HEK293 (cell line): ENCODE results near the gene CHMP1A.

Experiments
- CTCF ChIA-PET: fragments of 350-600 bp; formaldehyde crosslinking; extraction: SDS; loops from one replicate; lab custom pipeline; 2021; ENCODE audit warnings: antibody characterized with exemption; lab: Yijun Ruan, JAX
- POLR2A ChIA-PET: fragments of 300-600 bp; formaldehyde crosslinking; extraction: SDS; loops from one replicate; lab custom pipeline; 2020; ENCODE audit warnings: antibody characterized with exemption, inconsistent platforms; lab: Yijun Ruan, JAX
- H3K27ac ChIP-seq: fragments of 200-500 bp; sonication (Bioruptor generic); 2 replicates; pipeline ENCODE4 v1.5.1; 2014; ENCODE audit warnings: low read depth, low read length, control low read depth, inconsistent platforms; ENCODE audit errors: extremely low read depth
- H3K36me3 ChIP-seq, 2 experiments: fragments of 200-500 bp in 1 of 2; sonication (Bioruptor generic) in 1 of 2; 1 replicate in 1 of 2; 2 replicates in 1 of 2; pipeline ENCODE4 v1.5.1; 2014 to 2017; ENCODE audit warnings: inconsistent platforms in 2 of 2, low read length in 2 of 2; ENCODE audit not compliant: control insufficient read depth in 2 of 2, insufficient read depth in 1 of 2
- H3K4me1 ChIP-seq: fragments of 200-500 bp; sonication (Bioruptor generic); 2 replicates; pipeline ENCODE4 v1.5.1; 2014; ENCODE audit warnings: mild to moderate bottlenecking, low read length, inconsistent platforms; ENCODE audit not compliant: control insufficient read depth, insufficient read depth
- H3K4me3 ChIP-seq: 2 replicates; pipeline ENCODE4 v1.5.1; 2011; ENCODE audit warnings: low read depth, mild to moderate bottlenecking, control low read depth, low read length, moderate library complexity
- H3K9me3 ChIP-seq: fragments of 200-500 bp; sonication (Bioruptor generic); 2 replicates; pipeline ENCODE4 v1.5.1; 2014; ENCODE audit warnings: low read depth, low read length, inconsistent platforms; ENCODE audit not compliant: control insufficient read depth, insufficient read depth
- GLIS1 ChIP-seq: fragments of 450-650 bp; formaldehyde crosslinking; IDR thresholded peaks from 2 replicates; pipeline ENCODE4 v1.5.1; 2016; ENCODE audit warnings: missing biosample characterization, missing genetic modification characterization
- GLIS2 ChIP-seq: fragments of 450-650 bp; formaldehyde crosslinking; IDR thresholded peaks from 2 replicates; pipeline ENCODE4 v1.5.1; 2016; ENCODE audit warnings: missing biosample characterization, missing genetic modification characterization
- ZBTB20 ChIP-seq: fragments of 450-650 bp; formaldehyde crosslinking; IDR thresholded peaks from 2 replicates; pipeline ENCODE4 v1.5.1; 2016; ENCODE audit warnings: missing biosample characterization, missing genetic modification characterization
- ZIC2 ChIP-seq: fragments of 450-650 bp; formaldehyde crosslinking; IDR thresholded peaks from 2 replicates; pipeline ENCODE4 v1.5.1; 2016; ENCODE audit warnings: missing biosample characterization, missing genetic modification characterization
- ZNF121 ChIP-seq: fragments of 450-650 bp; formaldehyde crosslinking; IDR thresholded peaks from 2 replicates; pipeline ENCODE4 v1.5.1; 2016; ENCODE audit warnings: missing biosample characterization, missing genetic modification characterization
- ZNF341 ChIP-seq: fragments of 450-650 bp; formaldehyde crosslinking; IDR thresholded peaks from 2 replicates; pipeline ENCODE4; 2016; ENCODE audit warnings: low read depth, missing biosample characterization, missing genetic modification characterization
- ZNF521 ChIP-seq: fragments of 450-650 bp; formaldehyde crosslinking; IDR thresholded peaks from 2 replicates; pipeline ENCODE4 v1.5.1; 2017; ENCODE audit warnings: missing biosample characterization, mild to moderate bottlenecking, missing genetic modification characterization
- ZNF626 ChIP-seq: fragments of 450-650 bp; sonication (Bioruptor Pico); formaldehyde crosslinking; IDR thresholded peaks from 2 replicates; pipeline ENCODE4 v1.5.1; 2018; ENCODE audit warnings: missing biosample characterization, missing genetic modification characterization, inconsistent platforms
- TF ChIP-seq, protein P1 (sequence below): fragments of 450-650 bp; formaldehyde crosslinking; IDR thresholded peaks from 2 replicates; pipeline ENCODE4 v1.5.1; 2016; ENCODE audit warnings: missing biosample characterization, missing genetic modification characterization
- TF ChIP-seq, protein P2 (sequence below): fragments of 450-650 bp; formaldehyde crosslinking; IDR thresholded peaks from 2 replicates; pipeline ENCODE4 v1.5.1; 2016; ENCODE audit warnings: missing biosample characterization, missing genetic modification characterization

Gene CHMP1A

DNA sequence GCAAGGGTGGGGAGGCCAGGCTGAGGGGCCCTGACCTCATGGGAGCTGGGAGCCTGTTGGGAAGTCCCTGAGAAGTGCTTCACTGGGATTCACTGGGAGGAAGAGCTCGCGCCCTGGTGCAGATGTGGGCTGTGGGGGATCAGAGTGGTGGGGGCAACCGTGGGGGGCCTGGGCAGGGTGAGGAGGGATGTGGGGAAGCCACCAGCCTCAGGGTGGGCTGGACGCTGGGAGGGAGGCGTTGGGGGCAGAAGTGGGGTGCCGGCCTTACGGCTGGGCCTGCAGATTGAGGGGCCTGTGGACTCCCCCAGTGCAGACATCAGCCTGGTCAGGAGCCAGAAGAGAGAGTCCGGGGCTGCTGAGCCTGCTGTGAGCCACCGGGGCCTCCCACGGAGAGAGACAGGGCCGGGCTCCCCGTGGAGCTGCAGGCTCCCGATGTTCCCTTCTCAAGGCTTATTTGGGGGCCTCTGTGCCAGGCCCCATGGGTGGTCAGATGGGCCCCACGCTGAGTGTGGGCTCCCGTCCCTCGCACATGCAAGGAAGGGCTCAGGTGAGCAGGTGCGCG, 36.3 kb downstream of the CHMP1A start:
- H3K4me3 ChIP-seq: no peak overlapping the region
- POLR2A ChIA-PET: no interaction called here
- no peak overlapping the region for H3K27ac ChIP-seq
- CTCF ChIA-PET: no interaction called here
- H3K9me3 ChIP-seq: no peaks in the 10 kb centered on the region
- H3K36me3 ChIP-seq: no peaks in the 10 kb centered on the region
- H3K4me1 ChIP-seq: no peaks in the 10 kb centered on the region
- TF ChIP-seq GLIS2 (tag by site-specific recombination) (0 out of 2 replicates have a peak, but pooled peaks have one; percentile 10), ZIC2 (peak; percentile 58), GLIS1 (tag by site-specific recombination) (peak; percentile 61; the same call in 1 of the 2 replicates), ZNF341 (tag by site-specific recombination) (no peak)

DNA sequence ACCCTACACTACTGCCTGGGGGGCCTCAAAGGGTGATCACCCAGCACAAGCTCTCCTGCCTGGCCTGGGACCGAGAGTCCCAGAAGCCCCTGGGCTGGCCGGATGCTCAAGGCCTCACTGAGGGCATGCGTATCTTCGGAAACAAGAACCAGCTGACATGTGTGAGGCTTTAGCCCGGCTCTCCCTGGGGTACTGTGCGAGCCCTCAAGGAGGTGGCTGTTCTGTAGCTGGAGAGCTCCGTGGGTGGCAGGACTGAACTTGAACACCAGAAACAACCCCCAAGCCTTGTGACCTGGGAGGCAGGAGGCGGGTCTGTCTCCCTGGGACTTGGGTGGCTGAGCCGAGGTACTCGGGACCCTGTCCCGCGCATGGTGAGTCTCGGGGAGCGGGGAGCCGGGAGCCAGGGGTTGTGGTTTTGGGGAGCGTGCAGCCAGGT, 37.1 kb downstream of the CHMP1A start:
- TF ChIP-seq GLIS1 (tag by site-specific recombination) (peak; percentile 65), ZNF626 (no peak)
- TF ChIP-seq, protein P1, sequence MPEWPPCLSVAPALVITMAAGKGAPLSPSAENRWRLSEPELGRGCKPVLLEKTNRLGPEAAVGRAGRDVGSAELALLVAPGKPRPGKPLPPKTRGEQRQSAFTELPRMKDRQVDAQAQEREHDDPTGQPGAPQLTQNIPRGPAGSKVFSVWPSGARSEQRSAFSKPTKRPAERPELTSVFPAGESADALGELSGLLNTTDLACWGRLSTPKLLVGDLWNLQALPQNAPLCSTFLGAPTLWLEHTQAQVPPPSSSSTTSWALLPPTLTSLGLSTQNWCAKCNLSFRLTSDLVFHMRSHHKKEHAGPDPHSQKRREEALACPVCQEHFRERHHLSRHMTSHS (tag by site-specific recombination): no peak
- CTCF ChIA-PET: interaction anchor here (0.5 to 0.7 kb wide), 3 partner anchors 12 to 20 kb away, joined by 3 to 4 read pairs (median 3); no protein-coding TSS in a partner anchor
- no peaks in the 10 kb centered on the region for H3K9me3 ChIP-seq
- H3K4me3 ChIP-seq: no peak overlapping the region
- no peak overlapping the region for H3K27ac ChIP-seq
- no peaks in the 10 kb centered on the region for H3K36me3 ChIP-seq
- POLR2A ChIA-PET: no interaction called here
- no peaks in the 10 kb centered on the region for H3K4me1 ChIP-seq

DNA sequence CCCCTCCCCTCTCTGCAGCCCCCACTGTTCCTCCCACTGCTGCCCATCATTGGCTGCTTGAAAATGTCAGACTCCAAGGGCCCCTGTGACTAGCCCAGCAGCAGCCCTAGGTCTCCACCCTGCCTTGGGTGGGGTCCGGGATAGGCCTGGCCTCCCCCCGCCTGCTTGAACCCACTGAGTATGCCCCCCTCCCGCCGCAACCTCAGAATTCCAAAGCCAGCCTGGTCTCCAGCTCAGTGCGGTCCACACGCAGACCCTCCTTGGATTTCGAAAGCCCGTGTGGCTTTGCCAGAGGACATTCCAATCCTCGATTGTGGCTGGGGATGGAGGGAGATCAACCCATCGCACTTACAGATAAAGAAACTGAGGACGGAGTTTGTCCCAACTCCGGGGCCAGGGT, 37.7 kb downstream of the CHMP1A start:
- no peaks in the 10 kb centered on the region for H3K9me3 ChIP-seq
- no peak for TF ChIP-seq ZNF521 (tag by site-specific recombination)
- peak; percentile 26; the same call in 1 of the 2 replicates for TF ChIP-seq ZBTB20 (tag by site-specific recombination)
- TF ChIP-seq, all 188 proteins: peak for 1
- Histone ChIP-seq H3K4me1 (no peaks in the 10 kb centered on the region), H3K4me3 (no peak overlapping the region), H3K27ac (no peak overlapping the region), H3K36me3 (no peaks in the 10 kb centered on the region)
- CTCF ChIA-PET: interaction anchor here (0.7 kb wide), 1 partner anchor 13 kb away, joined by 4 read pairs; no protein-coding TSS in a partner anchor
- POLR2A ChIA-PET: no interaction called here

DNA sequence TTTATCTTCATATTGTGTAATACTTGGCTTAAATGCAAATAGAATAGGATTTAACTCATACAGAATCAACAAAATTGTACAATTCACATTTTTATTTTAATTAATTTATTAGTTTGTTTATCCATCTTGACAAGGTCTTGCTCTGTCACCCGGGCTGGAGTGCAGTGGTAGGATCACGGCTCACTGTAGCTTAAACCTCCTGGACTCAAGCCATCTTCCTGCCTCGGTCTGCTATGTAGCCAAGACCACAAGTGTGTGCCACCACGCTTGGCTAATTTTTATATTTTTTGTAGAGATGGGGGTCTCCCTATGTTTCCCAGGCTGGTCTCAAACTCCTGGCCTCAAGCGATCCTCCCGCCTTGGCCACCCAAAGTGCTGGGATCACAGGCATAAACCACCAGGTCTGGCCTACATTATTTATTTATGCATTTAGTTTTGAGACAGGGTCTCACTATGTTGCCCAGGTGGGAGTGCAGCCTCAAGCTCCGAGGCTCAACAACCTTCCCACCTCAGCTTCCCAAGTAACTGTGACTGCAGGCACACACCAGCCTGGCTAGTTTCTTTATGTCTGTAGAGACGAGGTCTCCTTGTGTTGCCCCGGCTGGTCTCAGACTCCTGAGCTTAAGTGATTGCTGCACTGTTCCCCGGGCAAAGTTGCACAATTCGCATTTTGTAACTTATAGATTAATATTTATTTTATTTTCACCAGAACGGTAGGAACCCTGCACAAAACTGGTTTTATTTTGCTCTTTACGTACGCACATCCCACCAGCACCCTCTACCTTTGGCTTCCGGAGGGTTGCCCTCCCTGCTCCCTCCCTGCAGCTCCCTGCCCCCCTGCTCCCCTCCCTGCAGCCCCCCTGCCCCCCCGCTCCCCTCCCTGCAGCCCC, 39.2 kb downstream of the CHMP1A start:
- TF ChIP-seq, protein P2, sequence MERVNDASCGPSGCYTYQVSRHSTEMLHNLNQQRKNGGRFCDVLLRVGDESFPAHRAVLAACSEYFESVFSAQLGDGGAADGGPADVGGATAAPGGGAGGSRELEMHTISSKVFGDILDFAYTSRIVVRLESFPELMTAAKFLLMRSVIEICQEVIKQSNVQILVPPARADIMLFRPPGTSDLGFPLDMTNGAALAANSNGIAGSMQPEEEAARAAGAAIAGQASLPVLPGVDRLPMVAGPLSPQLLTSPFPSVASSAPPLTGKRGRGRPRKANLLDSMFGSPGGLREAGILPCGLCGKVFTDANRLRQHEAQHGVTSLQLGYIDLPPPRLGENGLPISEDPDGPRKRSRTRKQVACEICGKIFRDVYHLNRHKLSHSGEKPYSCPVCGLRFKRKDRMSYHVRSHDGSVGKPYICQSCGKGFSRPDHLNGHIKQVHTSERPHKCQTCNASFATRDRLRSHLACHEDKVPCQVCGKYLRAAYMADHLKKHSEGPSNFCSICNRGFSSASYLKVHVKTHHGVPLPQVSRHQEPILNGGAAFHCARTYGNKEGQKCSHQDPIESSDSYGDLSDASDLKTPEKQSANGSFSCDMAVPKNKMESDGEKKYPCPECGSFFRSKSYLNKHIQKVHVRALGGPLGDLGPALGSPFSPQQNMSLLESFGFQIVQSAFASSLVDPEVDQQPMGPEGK (tag by site-specific recombination): no peak
- TF ChIP-seq ZBTB20 (tag by site-specific recombination) (no peak), ZNF121 (tag by site-specific recombination) (peak; percentile 94)
- H3K4me3 ChIP-seq: no peak overlapping the region
- H3K9me3 ChIP-seq: no peaks in the 10 kb centered on the region
- ChIA-PET POLR2A (interaction anchor here (0.6 kb wide), 2 partner anchors 9 to 63 kb away, joined by 3 read pairs; no protein-coding TSS in a partner anchor), CTCF (interaction anchor here (0.7 to 1.4 kb wide), 3 partner anchors 9 to 946 kb away, joined by 3 to 4 read pairs (median 3); no protein-coding TSS in a partner anchor)
- H3K36me3 ChIP-seq: no peaks in the 10 kb centered on the region
- no peak overlapping the region for H3K27ac ChIP-seq
- no peaks in the 10 kb centered on the region for H3K4me1 ChIP-seq
